Motor neuron (in vitro differentiated cells): ENCODE measurements around the gene KCNAB1. TPM values are rescaled to one million over a fixed set of nuclear protein-coding genes. Genes with fewer than 3 reads are reported as not detected.
A peak's percentile ranks its signal among the peaks of the same experiment; 100 is the strongest.
"Not testable (repeated sequence)": the region's sequence is repeated elsewhere in the genome, so short reads cannot be mapped to it uniquely, and the experiment has no call there.

Source experiments
- ATAC-seq, 8 experiments: fragments of 200-7000 bp; cut with Tn5 transposase; replicated peaks in 6 of 8; 2 replicates each; pipeline ENCODE4 v1.8.0; 2021; ENCODE audit warnings: mild to moderate bottlenecking in 8 of 8, moderate library complexity in 8 of 8
- H3K27ac ChIP-seq, 2 donors: fragments of 250-450 bp; sonication (Bioruptor Pico); 2 replicates each; pipeline ENCODE4 v1.9.0; 2021; ENCODE audit warnings: antibody characterized with exemption in 2 of 2, mild to moderate bottlenecking in 2 of 2, moderate library complexity in 1 of 2
- H3K4me1 ChIP-seq, 2 donors: fragments of 250-450 bp; sonication (Bioruptor Pico); replicated peaks in 1 of 2; 2 replicates each; pipeline ENCODE4 v1.6.1; 2021; ENCODE audit warnings: antibody characterized with exemption in 2 of 2, mild to moderate bottlenecking in 2 of 2, moderate library complexity in 1 of 2
- H3K4me3 ChIP-seq, 5 donors: fragments of 250-450 bp; sonication (Bioruptor Pico); 2 replicates each; pipeline ENCODE4 v1.9.0; 2021; ENCODE audit warnings: antibody characterized with exemption in 5 of 5, mild to moderate bottlenecking in 5 of 5, moderate library complexity in 4 of 5
- WGBS, 10 experiments: fragments of 450-650 bp; shearing (Covaris generic); methylation state at CpG; one replicate each; pipeline ENCODE4 v1.0.0; 2022; 5-methylcytosine and 5-hydroxymethylcytosine counted together
- in situ Hi-C, 9 experiments: fragments of 400-800 bp; cut with MboI; loops; one replicate each; pipeline ENCODE4 v1.15.0; 2021; ENCODE audit warnings: low sequenced_read_pairs in 9 of 9, low pct_unique_long_range_greater_than_20kb in 2 of 9; ENCODE audit not compliant: unreplicated experiment in 9 of 9
- total RNA-seq, 8 experiments: library from RNA; unstranded; fragments of 300-600 nt; gene quantifications; 2 replicates each; pipeline versions ENCODE4 v1.2.3 to v1.2.4, GENCODE V29; 2022

The KCNAB1 gene
- total RNA-seq, 8 experiments from 2014 or later: 1.7 to 4.8 (median 2.8) TPM

- H3K4me3 ChIP-seq: no peak overlapping the region
- in situ Hi-C loops: no loop called here
- no peaks in the 10 kb centered on the region for H3K4me1 ChIP-seq
- no peak for ATAC-seq
- no peak overlapping the region for H3K27ac ChIP-seq
- 38 to 94% (median 80%) methylated on average over 2 to 5 of the region's 5 CpGs; no CpG with 5 or more reads in 3 of the 10 experiments for WGBS, 10 experiments
Measured at GRCh38 chr3:156107504-156107903, 12.9 kb upstream of the KCNAB1 start.

- in situ Hi-C loops: no loop called here
- WGBS, 10 experiments: 3 to 100% (median 71%) methylated on average over 1 to 3 of the region's 3 CpGs; no CpG with 5 or more reads in 1 of the 10 experiments
- Histone ChIP-seq H3K4me1 (no peaks in the 10 kb centered on the region), H3K27ac (no peak overlapping the region), H3K4me3 (no peak overlapping the region)
- ATAC-seq: no peak
Measured at GRCh38 chr3:156108616-156109015, 11.8 kb upstream of the KCNAB1 start.

- H3K4me1 ChIP-seq: no peaks in the 10 kb centered on the region
- no peak overlapping the region for H3K27ac ChIP-seq
- no peak overlapping the region for H3K4me3 ChIP-seq
- in situ Hi-C loops: no loop called here
- ATAC-seq: peak in 1 of 8 experiments; percentile 26
- 20 to 100% (median 78%) methylated on average over 1 to 7 of the region's 9 CpGs; no CpG with 5 or more reads in 3 of the 10 experiments for WGBS, 10 experiments
Measured at GRCh38 chr3:156109989-156110388, 10.4 kb upstream of the KCNAB1 start.

DNA sequence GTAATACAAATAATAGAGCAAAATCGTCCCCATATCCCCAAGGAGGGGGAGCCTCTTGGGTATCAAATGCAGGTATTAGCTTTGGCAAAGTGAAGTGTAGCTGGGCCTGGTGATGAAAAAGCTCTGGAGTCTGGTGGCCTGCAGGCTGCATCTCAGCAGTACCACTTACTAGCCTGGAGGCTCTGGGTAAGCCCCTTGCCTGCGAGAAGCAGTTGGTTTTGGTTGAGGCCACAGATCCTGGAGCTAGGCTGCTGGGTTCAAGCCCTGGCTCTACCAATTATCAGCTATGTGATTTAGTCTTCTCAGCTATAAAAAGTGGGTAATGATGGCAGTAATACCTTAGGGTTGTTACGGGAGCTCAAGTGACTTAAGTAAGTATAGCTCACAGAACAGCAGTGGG, 6.1 kb downstream of the KCNAB1 start:
- 0 to 81% (median 42%) methylated on average over 1 to 3 of the region's 3 CpGs; no CpG with 5 or more reads in 2 of the 10 experiments for WGBS, 10 experiments
- Histone ChIP-seq H3K4me3 (no peak overlapping the region), H3K4me1 (no peaks in the 10 kb centered on the region), H3K27ac (no peak overlapping the region)
- in situ Hi-C loops: loop anchor here in 1 of 9 experiments (25.0 kb wide), 2 partner anchors 89 to 1011 kb away; no protein-coding TSS in a partner anchor
- no peak for ATAC-seq

DNA sequence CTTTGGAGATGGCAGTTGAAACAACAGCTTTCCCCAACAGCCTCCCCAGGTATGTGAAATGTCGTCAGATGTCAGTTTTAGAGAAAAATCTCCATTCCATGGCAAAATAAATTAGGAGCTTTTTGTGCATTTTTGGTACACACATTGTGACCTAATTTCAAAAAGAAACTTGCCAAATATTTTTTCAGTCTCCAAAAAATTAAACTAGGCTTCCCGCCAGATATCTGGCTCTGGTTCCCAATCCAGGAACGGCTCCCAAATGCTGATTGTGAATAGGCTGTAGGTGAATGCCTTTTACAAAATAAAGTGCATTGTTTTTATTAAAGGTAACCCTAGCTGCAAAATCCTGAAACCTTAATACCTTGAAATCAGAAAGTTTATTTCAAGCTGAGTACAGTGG, 10.9 kb downstream of the KCNAB1 start:
- WGBS, 10 experiments: 0 to 96% (median 56%) methylated on average over 1 to 3 of the region's 3 CpGs; no CpG with 5 or more reads in 2 of the 10 experiments
- in situ Hi-C loops: loop anchor here in 1 of 9 experiments (25.0 kb wide), 2 partner anchors 94 to 1006 kb away; no protein-coding TSS in a partner anchor
- no peaks in the 10 kb centered on the region for H3K4me1 ChIP-seq
- no peak overlapping the region for H3K4me3 ChIP-seq
- ATAC-seq: no peak
- H3K27ac ChIP-seq: no peak overlapping the region

GRCh38 chr3:156131799-156132198, 11.4 kb downstream of the KCNAB1 start:
- no peak overlapping the region for H3K27ac ChIP-seq
- H3K4me3 ChIP-seq: no peak overlapping the region
- H3K4me1 ChIP-seq: no peaks in the 10 kb centered on the region
- in situ Hi-C loops: loop anchor here in 1 of 9 experiments (25.0 kb wide), 2 partner anchors 94 to 1006 kb away; no protein-coding TSS in a partner anchor
- no peak for ATAC-seq

DNA sequence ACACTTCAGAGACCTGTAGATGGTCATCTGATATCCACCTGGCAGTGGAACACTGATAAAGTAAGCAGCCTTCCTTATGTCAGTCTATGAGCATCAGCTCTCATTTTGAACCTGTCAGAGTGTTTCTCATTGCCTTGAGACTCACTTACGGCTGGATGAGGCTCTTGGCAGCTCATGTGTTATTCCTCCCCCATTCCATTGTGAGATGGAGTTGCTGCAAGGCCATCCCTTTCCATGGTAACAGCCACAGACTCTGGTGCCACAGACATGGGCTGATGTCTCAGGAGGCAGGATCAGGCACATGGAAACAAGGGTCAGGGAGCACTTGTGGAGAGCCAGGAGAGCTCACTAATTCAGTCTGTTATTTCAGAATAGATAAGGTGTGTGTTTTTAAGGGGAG, 11.9 kb downstream of the KCNAB1 start:
- in situ Hi-C loops: loop anchor here in 1 of 9 experiments (25.0 kb wide), 2 partner anchors 95 to 1005 kb away; no protein-coding TSS in a partner anchor
- WGBS, 10 experiments: 0 to 100% (median 29%) methylated on average over 1 of the region's 1 CpG; no CpG with 5 or more reads in 3 of the 10 experiments
- no peak overlapping the region for H3K4me3 ChIP-seq
- H3K4me1 ChIP-seq: no peaks in the 10 kb centered on the region
- H3K27ac ChIP-seq: no peak overlapping the region
- peak in 1 of 8 experiments; percentile 91 for ATAC-seq

GRCh38 chr3:156133076-156133475, 12.7 kb downstream of the KCNAB1 start:
- no peak for ATAC-seq
- Histone ChIP-seq H3K27ac (no peak overlapping the region), H3K4me3 (no peak overlapping the region), H3K4me1 (no peaks in the 10 kb centered on the region)
- in situ Hi-C loops: loop anchor here in 1 of 9 experiments (25.0 kb wide), 2 partner anchors 96 to 1004 kb away; no protein-coding TSS in a partner anchor
- WGBS, 10 experiments: 0 to 94% (median 35%) methylated on average over 1 of the region's 1 CpG; no CpG with 5 or more reads in 2 of the 10 experiments

DNA sequence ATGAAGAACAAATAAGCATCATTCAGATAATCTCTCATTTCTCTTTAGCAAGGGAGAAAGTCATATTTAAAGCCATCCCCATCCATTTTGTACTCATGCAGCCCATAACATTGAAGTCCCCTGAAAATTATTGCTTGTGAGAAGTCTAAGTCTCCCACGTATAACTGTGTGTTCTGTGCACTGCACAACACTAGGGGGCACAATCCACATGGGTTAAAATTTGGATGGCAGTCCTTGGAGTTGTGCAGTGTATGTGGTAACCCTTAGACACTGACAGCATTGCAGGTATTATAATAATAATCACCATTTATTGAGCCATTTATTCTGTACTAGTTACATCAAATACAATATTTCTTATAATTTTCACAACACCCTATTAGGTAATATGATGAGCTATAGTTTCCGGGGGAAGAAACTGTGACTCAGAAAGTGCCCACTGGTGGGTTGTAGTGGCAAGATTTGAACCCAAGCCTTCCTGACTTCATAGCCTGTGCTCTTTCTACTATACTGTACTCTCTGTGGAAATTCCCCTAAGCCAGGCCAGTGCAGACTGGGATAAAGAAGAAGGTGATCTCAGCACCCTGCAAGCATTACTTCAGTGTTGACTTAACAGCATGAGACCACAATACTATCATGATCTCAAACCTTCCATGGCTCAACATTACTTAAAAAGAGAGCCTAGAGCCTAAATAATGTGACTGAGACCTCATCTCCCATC, 15.7 kb downstream of the KCNAB1 start:
- no peak overlapping the region for H3K27ac ChIP-seq
- no peak overlapping the region for H3K4me3 ChIP-seq
- no peaks in the 10 kb centered on the region for H3K4me1 ChIP-seq
- ATAC-seq: peak in 1 of 8 experiments; percentile 30
- in situ Hi-C loops: loop anchor here in 1 of 9 experiments (25.0 kb wide), 2 partner anchors 99 to 1001 kb away; no protein-coding TSS in a partner anchor
- 67 to 100% (median 82%) methylated on average over 1 to 2 of the region's 2 CpGs; no CpG with 5 or more reads in 5 of the 10 experiments for WGBS, 10 experiments

- in situ Hi-C loops: loop anchor here in 1 of 9 experiments (25.0 kb wide), 2 partner anchors 100 to 1000 kb away; no protein-coding TSS in a partner anchor
- not testable (repeated sequence) for H3K4me1 ChIP-seq, H3K4me3 ChIP-seq, H3K27ac ChIP-seq, ATAC-seq
- 60 to 100% (median 91%) methylated on average over 2 to 7 of the region's 8 CpGs; no CpG with 5 or more reads in 5 of the 10 experiments for WGBS, 10 experiments
Measured at GRCh38 chr3:156137397-156137796, 17.0 kb downstream of the KCNAB1 start.

DNA sequence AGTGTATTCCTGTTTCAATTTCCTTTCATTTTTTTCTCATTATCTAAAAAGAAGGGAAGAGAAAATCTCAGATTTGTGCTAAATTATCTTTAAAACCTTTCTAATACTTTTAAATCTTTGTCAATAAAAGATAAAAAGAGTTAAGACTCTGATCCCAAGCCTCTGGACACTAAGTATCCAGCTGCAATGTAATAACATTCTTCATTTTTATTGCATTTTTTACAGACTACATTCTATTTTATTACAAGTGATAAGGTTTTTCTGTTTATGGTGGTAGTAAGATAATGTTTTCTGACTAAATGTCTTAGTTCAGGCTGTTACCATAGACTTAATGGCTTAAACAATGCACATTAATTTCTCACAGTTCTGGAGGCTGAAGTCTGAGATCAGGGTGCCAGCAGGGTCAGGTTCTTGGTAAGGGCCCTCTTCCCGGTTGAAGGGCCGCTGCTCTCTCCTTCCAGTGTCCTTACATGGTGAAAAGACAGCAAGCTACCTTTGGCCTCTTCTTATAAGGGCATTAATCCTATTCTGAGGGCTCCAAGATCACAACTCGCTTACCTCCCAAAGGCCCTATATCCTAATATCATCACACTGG, 19.7 kb downstream of the KCNAB1 start:
- no peak for ATAC-seq
- Histone ChIP-seq H3K4me1 (no peaks in the 10 kb centered on the region), H3K27ac (no peak overlapping the region), H3K4me3 (no peak overlapping the region)
- 40 to 100% (median 74%) methylated on average over 1 to 3 of the region's 3 CpGs; no CpG with 5 or more reads in 3 of the 10 experiments for WGBS, 10 experiments
- in situ Hi-C loops: loop anchor here in 1 of 9 experiments (25.0 kb wide), 2 partner anchors 103 to 997 kb away; no protein-coding TSS in a partner anchor

- H3K4me1 ChIP-seq: no peaks in the 10 kb centered on the region
- in situ Hi-C loops: loop anchor here in 1 of 9 experiments (25.0 kb wide), 2 partner anchors 105 to 995 kb away; no protein-coding TSS in a partner anchor
- H3K27ac ChIP-seq: no peak overlapping the region
- no peak for ATAC-seq
- no peak overlapping the region for H3K4me3 ChIP-seq
- WGBS, 10 experiments: 54 to 100% (median 87%) methylated on average over 1 to 2 of the region's 2 CpGs; no CpG with 5 or more reads in 2 of the 10 experiments
Measured at GRCh38 chr3:156142702-156143101, 22.3 kb downstream of the KCNAB1 start.

- Histone ChIP-seq H3K4me1 (no peaks in the 10 kb centered on the region), H3K27ac (no peak overlapping the region), H3K4me3 (no peak overlapping the region)
- WGBS, 10 experiments: 67 to 100% (median 87%) methylated on average over 1 to 8 of the region's 8 CpGs; no CpG with 5 or more reads in 1 of the 10 experiments
- ATAC-seq: no peak
- in situ Hi-C loops: loop anchor here in 1 of 9 experiments (25.0 kb wide), 2 partner anchors 106 to 994 kb away; no protein-coding TSS in a partner anchor
Measured at GRCh38 chr3:156143136-156143535, 22.8 kb downstream of the KCNAB1 start.
